Endometrial microvascular endothelial cells (primary cell): ENCODE data around the gene INPP4B. TPM values are rescaled to one million over a fixed set of nuclear protein-coding genes. Genes with fewer than 3 reads are reported as not detected.

Source experiments
- in situ Hi-C: cut with HindIII; loops from 2 replicates; pipeline ENCODE4 v1.10.0; 2017; ENCODE audit warnings: low sequenced_read_pairs, low pct_unique_long_range_greater_than_20kb; ENCODE audit errors: inconsistent ontology term
- total RNA-seq: library from RNA; depleted of rRNA; stranded (reverse); fragments of >200 nt; gene quantifications from one replicate; pipeline ENCODE4 v1.2.3, GENCODE V29; 2015; ENCODE audit errors: inconsistent ontology term

Gene INPP4B
- total RNA-seq, 1 donor from 2014 or later, result 0.46 TPM

- in situ Hi-C loops, result no loop called here
Observed at GRCh38 chr4:142181021-142181420, 665.1 kb downstream of the INPP4B start.

DNA sequence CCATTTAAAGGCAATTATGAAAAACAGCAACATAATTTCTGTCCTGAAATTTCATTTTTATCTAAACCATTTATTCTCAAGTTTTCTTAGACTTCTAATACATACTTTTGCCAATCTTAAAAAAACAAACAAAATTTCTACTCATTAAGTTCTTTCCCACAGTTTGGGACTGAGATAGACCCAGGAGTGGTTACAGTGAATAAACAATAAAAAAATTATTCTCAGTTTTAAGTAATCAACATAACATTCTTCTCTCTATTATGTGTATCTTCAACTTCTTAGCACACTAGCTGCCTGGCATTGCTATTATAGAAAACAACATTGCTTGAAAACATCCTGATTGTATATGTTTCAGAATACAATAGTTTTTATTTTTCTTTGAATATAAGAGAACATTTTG is 676.9 kb downstream of the INPP4B start:
- in situ Hi-C loops, result no loop called here

DNA sequence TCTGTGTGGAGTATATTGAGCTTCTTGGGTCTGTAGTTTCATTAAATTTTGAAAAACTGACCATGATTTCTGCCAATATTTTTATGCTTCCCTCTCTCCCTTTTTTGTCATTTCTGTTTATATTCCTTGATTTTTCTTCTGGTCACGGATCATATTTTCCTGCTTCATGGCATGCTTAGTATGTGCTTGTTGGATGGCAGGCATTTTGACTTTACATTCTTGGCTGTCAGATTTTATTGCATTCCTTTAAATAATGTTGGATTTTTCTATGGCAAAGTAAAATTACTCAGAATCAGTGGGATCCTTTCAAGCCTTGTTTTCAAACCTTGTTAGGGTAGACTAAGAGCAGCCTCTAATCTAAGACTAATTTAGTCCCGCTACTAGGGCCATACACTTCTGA is 677.9 kb downstream of the INPP4B start:
- in situ Hi-C loops, result no loop called here

DNA sequence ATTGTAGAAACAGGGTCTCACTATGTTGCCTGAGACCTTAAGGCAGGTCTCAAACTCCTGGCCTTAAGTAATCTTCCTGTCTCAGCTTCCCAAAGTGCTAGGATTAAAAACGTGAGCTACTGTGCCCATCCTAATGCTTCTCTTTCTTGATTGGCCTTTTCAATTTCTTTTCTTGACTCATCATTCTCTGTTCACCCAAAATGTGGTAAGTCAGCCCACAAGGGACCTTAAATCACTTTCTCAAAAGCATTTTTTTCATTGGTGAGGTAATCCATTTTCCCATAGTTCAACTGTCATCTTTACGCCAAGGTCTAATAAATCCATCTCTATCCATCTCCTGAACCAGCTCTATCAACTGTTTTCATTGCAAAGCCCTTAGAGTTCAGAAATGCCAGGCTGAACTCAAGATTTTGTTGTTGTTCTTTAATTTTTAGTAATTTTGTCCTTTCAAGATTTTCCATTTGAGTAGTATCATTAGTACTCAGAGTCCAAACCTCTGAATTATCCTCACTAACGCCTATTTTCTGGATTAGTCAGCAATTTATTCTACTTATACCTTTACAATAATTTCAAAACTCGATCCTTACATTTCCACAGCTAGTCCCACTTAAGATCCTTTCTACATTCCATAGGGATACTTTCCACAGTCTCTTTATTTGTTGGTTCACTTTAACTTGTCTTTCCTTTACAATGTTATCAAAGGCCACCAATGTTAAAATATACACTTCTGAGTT is 681.2 kb downstream of the INPP4B start:
- in situ Hi-C loops, result no loop called here

- in situ Hi-C loops, result no loop called here
Observed at GRCh38 chr4:142161086-142161485, 685.0 kb downstream of the INPP4B start.

- in situ Hi-C loops, result no loop called here
Observed at GRCh38 chr4:142160509-142160908, 685.6 kb downstream of the INPP4B start.

- in situ Hi-C loops, result no loop called here
Observed at GRCh38 chr4:142158980-142159379, 687.1 kb downstream of the INPP4B start.

GRCh38 chr4:142156256-142156655 is 689.8 kb downstream of the INPP4B start:
- in situ Hi-C loops, result no loop called here

DNA sequence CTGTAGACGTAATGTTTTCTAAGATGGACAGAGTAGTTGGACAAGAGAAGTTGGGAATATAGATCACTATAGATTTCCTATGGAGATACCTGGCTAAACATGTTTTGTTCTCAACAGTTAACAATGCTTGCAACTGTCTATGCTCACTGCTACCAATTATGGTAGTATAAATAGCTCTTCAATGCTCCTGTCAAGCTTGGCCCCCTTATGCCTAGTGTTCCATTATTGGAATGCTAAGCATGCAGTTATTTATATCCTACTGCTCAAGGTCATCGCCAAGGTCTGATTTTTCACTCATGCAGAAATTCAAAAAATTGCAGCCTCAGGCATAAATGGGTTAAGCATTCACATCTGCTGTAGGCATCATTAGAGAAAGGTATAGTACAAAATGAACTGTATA is 690.8 kb downstream of the INPP4B start:
- in situ Hi-C loops, result no loop called here

GRCh38 chr4:142150483-142150882 is 695.6 kb downstream of the INPP4B start:
- in situ Hi-C loops, result no loop called here

DNA sequence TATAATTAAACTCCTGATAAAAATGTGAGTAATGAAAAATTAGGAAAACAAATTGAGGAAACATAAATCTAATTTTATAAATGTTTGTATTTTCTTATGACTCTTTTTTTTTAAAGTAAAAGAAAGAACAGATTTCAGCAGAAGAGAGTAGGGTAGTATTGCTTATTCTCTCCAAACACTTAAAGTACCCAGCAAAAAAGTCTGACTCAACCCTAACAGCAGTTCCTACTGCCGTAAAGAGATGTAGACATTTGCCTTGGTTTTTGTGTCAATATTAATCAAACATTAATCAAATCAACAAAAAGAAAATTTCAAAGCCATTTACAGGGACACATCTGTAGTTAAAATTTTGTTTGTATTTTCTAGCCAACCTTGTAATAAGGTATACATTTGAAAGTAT is 701.3 kb downstream of the INPP4B start:
- in situ Hi-C loops, result no loop called here

- in situ Hi-C loops, result no loop called here
Observed at GRCh38 chr4:142142366-142143054, 703.6 kb downstream of the INPP4B start.

DNA sequence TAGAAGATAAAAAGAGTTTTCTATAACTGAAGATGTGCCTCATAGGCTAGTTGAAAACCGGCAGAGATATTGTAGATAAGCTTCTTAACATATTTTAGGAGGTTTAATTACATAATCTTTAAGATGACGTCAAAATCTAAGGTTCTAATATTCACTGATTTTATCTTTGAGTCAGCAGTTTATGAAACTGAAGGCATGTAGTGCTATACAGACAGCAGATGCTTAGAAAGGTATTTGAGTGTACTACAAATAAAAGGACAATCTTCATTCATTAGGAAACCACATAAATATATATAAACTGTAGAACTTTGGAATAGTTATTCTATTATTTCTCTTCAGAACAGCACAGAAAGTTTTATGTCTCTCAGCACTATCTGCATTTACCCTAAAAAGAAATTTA is 704.9 kb downstream of the INPP4B start:
- in situ Hi-C loops, result no loop called here

- in situ Hi-C loops, result no loop called here
Observed at GRCh38 chr4:142130666-142131065, 715.4 kb downstream of the INPP4B start.

DNA sequence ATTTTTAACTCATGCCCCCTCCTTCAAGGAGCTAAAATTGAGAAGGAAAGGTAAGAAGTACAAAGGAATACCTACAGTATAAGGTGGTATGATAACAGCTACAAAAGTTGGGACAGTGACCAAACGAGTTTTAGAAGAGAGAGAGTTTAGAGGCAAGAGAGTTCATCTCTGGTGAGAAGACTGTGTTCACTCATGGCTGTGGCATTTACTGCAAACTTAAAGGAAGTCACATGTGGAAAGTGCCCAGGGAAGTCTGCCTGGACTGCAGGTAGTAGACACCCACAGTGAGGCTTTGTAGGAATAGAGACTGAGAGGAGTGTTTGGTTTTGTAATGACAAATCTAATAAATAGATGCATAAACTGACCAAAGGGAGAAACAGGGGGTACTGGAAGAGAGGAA is 716.2 kb downstream of the INPP4B start:
- in situ Hi-C loops, result no loop called here

GRCh38 chr4:142129473-142129872 is 716.6 kb downstream of the INPP4B start:
- in situ Hi-C loops, result no loop called here

DNA sequence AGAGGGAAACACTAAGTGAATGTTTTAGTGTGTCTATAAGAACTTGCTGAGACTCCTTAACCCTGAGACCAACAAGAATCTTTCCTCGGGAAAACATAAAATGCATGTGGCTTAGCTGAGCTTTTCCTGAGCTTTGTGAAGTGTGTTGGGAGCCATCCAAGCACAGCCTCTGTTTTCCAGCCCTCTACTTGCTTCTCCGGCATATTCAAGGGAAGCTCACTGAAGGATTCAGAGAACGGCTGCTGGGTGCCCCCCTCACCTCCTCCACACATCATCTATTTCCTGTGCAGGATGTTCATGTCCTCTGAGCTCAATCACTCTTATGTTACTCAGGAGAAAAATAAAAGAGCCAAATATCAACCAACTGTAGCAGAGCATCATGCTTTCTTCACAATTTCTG is 717.6 kb downstream of the INPP4B start:
- in situ Hi-C loops, result no loop called here

GRCh38 chr4:142126890-142127497 is 719.1 kb downstream of the INPP4B start:
- in situ Hi-C loops, result no loop called here

- in situ Hi-C loops, result no loop called here
Observed at GRCh38 chr4:142124874-142125273, 721.2 kb downstream of the INPP4B start.
